Ecto neural progenitor cell (in vitro differentiated cells): ENCODE results near the gene ARL16.
A peak's percentile ranks its signal among the peaks of the same experiment; 100 is the strongest.

Source experiments
- DNase-seq: peaks from one replicate; pipeline ENCODE4 v3.0.0-alpha.2; 2018; ENCODE audit warnings: low spot score

Gene ARL16

GRCh38 chr17:81683584-81684441, at the start of gene ARL16, which contains the start of gene HGS:
TSS of gene ARL16 (minus strand) at chr17:81683797. CDS start at chr17:81683753, 44 bp downstream.
TSS of gene HGS (plus strand) at chr17:81684011. CDS start at chr17:81684067, 56 bp downstream.
- peak; percentile 100 for DNase-seq

GRCh38 chr17:81727324-81728031, 43.9 kb upstream of the ARL16 start:
- DNase-seq = no peak

- DNase-seq = no peak
Observed at GRCh38 chr17:81726004-81726403, 42.4 kb upstream of the ARL16 start.

GRCh38 chr17:81725439-81725838, 41.8 kb upstream of the ARL16 start:
- DNase-seq = no peak

GRCh38 chr17:81723651-81724209, 40.1 kb upstream of the ARL16 start:
- DNase-seq = no peak

GRCh38 chr17:81722184-81723120, 38.9 kb upstream of the ARL16 start:
- no peak for DNase-seq

GRCh38 chr17:81720267-81721071, 36.9 kb upstream of the ARL16 start:
- DNase-seq = no peak

- no peak for DNase-seq
Observed at GRCh38 chr17:81719410-81720266, 36.0 kb upstream of the ARL16 start.

GRCh38 chr17:81717766-81718089, 34.1 kb upstream of the ARL16 start:
- no peak for DNase-seq

GRCh38 chr17:81717049-81717765, 33.6 kb upstream of the ARL16 start:
- DNase-seq = no peak

GRCh38 chr17:81716674-81716996, 33.0 kb upstream of the ARL16 start:
- DNase-seq = no peak

GRCh38 chr17:81715872-81716673, 32.5 kb upstream of the ARL16 start:
- DNase-seq = no peak

- no peak for DNase-seq
Observed at GRCh38 chr17:81715107-81715871, 31.7 kb upstream of the ARL16 start.

- no peak for DNase-seq
Observed at GRCh38 chr17:81714412-81715106, 31.0 kb upstream of the ARL16 start.

- peak; percentile 77 for DNase-seq
Observed at GRCh38 chr17:81713556-81714411, 30.2 kb upstream of the ARL16 start.

GRCh38 chr17:81713004-81713555, 29.5 kb upstream of the ARL16 start:
- DNase-seq = no peak
